Gastroesophageal sphincter (tissue), 4 donors: ENCODE data around the gene SH3RF3. TPM values are rescaled to one million over a fixed set of nuclear protein-coding genes. Genes with fewer than 3 reads are reported as not detected.

Source experiments
- ATAC-seq: fragments of 150-250 bp; one replicate; pipeline ENCODE4 v1.9.1; 2016; ENCODE audit warnings: mild to moderate bottlenecking, moderate library complexity
- H3K27ac ChIP-seq, 4 donors: fragments of 200-600 bp; sonication (generic) in 3 of 4; 1 replicate in 3 of 4; 2 replicates in 1 of 4; pipeline ENCODE4 v1.5.1; 2016 to 2019
- H3K27me3 ChIP-seq: fragments of 200-600 bp; sonication (generic); one replicate; pipeline ENCODE4 v1.5.1; 2019
- H3K36me3 ChIP-seq, 2 donors: fragments of 200-600 bp; sonication (generic); one replicate each; pipeline ENCODE4 v1.5.1; 2019; ENCODE audit warnings: control low read depth in 1 of 2
- H3K4me1 ChIP-seq, 3 donors: fragments of 200-600 bp; sonication (generic); 1 replicate in 2 of 3; 2 replicates in 1 of 3; pipeline ENCODE4 v1.5.1; 2016 to 2019; ENCODE audit warnings: control low read depth in 2 of 3
- H3K4me3 ChIP-seq, 2 donors: fragments of 200-600 bp; sonication (generic); one replicate each; pipeline ENCODE4 v1.5.1; 2019; ENCODE audit warnings: mild to moderate bottlenecking in 1 of 2, moderate library complexity in 1 of 2
- H3K9me3 ChIP-seq, 3 donors: fragments of 200-600 bp; sonication (generic); one replicate each; pipeline ENCODE4 v1.5.1; 2017 to 2019; ENCODE audit warnings: control low read depth in 2 of 3
- EP300 ChIP-seq: sonication (generic); formaldehyde crosslinking; IDR thresholded peaks from one replicate; pipeline ENCODE4 v1.6.1; 2017; ENCODE audit warnings: antibody characterized with exemption, mild to moderate bottlenecking
- POLR2A ChIP-seq, 2 donors: fragments of 450-650 bp; IDR thresholded peaks; one replicate each; pipeline ENCODE4 v1.6.1; 2017; ENCODE audit warnings: antibody characterized with exemption in 2 of 2, mild to moderate bottlenecking in 2 of 2, moderate library complexity in 1 of 2
- POLR2AphosphoS5 ChIP-seq: sonication (generic); formaldehyde crosslinking; IDR thresholded peaks from one replicate; pipeline ENCODE4 v1.6.1; 2017; ENCODE audit warnings: antibody characterized with exemption
- WGBS, 2 donors: methylation state at CpG; one replicate each; pipeline ENCODE4 v1.1.5; 2018; ENCODE audit warnings: low coverage in 1 of 2; 5-methylcytosine and 5-hydroxymethylcytosine counted together
- total RNA-seq, 4 donors: library from RNA; depleted of rRNA; stranded (reverse); fragments of >200 nt; gene quantifications; one replicate each; pipeline ENCODE4 v1.1.0, GENCODE V29; 2016
- TF ChIP-seq, protein P1 (sequence below), 4 experiments: fragments of 200-600 bp in 2 of 4; fragments of 450-650 bp in 2 of 4; sonication (generic) in 1 of 4; IDR thresholded peaks; one replicate each; pipeline ENCODE4 v1.5.1; 2017 to 2019; ENCODE audit warnings: antibody characterized with exemption in 4 of 4, mild to moderate bottlenecking in 2 of 4, moderate library complexity in 2 of 4

SH3RF3 gene
- total RNA-seq, 4 donors from 2014 or later = 10.1 to 15.8 (median 13.2) TPM

DNA sequence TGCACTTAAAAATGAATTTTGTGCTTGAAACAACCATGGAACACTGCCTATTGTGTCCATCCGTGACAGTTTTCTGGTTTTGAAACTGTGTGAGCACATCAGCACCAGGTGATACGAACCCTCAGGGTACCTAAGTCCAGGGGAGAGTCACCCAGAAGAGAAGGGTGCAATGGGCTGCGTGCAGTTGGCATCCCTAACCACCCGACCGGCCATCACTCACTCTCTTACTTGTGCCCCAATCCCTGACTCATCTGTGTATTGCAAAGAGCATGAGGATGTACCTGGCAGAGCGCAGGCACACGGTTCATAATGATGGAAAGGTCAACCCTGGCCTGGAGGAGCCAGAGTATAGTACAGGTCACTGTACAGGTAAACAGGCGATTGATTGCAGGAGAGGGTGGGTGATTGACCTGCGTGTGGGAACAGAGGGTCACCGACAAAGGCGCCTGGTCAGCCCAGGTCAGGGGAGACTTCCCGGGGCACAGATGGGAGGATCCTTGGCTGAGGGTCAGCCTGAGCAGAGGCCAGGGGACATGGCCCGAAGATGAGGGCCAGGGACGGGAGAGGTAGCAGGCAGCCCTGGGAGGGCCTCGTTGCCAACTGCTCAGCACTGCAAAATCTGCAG is 324.5 kb downstream of the SH3RF3 start:
- WGBS, 2 donors = 91 to 100% methylated on average over 2 to 15 of the region's 15 CpGs
- TF ChIP-seq EP300 = no peak
- no peak for TF ChIP-seq POLR2A (IDR thresholded peaks at IDR 0.05)
- TF ChIP-seq, protein P1, sequence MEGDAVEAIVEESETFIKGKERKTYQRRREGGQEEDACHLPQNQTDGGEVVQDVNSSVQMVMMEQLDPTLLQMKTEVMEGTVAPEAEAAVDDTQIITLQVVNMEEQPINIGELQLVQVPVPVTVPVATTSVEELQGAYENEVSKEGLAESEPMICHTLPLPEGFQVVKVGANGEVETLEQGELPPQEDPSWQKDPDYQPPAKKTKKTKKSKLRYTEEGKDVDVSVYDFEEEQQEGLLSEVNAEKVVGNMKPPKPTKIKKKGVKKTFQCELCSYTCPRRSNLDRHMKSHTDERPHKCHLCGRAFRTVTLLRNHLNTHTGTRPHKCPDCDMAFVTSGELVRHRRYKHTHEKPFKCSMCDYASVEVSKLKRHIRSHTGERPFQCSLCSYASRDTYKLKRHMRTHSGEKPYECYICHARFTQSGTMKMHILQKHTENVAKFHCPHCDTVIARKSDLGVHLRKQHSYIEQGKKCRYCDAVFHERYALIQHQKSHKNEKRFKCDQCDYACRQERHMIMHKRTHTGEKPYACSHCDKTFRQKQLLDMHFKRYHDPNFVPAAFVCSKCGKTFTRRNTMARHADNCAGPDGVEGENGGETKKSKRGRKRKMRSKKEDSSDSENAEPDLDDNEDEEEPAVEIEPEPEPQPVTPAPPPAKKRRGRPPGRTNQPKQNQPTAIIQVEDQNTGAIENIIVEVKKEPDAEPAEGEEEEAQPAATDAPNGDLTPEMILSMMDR (IDR thresholded peaks at IDR 0.05) = no peak
- no peak for TF ChIP-seq POLR2AphosphoS5
- H3K4me1 ChIP-seq = peaks cover 0 to 33% (median 0%) of the 10 kb centered on the region in 3 donors
- no peaks in the 10 kb centered on the region for H3K9me3 ChIP-seq
- ATAC-seq = no peak
- no peak overlapping the region for H3K27ac ChIP-seq
- H3K4me3 ChIP-seq = no peak overlapping the region
- no peaks in the 10 kb centered on the region for H3K27me3 ChIP-seq
- peaks cover 0 to 31% of the 10 kb centered on the region in 2 donors for H3K36me3 ChIP-seq

DNA sequence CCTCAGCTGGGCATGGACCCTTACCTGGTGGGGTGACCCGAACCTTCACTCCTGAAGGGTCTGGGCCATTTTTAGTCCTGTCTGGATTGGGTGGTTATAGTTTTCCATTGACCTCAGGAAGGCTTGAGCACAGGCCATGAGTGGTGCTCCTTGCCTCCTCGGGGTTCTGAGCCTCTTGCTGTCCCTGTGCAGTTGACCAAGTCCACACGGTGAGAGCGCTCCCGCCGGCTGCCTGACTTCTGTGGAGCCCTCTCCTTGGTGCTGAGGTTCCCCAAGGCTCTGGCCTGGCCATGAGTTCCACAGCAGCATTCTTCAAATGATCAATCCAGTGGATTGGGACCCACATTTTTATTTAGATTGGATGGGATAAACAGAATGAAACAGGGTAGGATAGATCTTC is 325.3 kb downstream of the SH3RF3 start:
- no peak overlapping the region for H3K4me3 ChIP-seq
- no peaks in the 10 kb centered on the region for H3K9me3 ChIP-seq
- H3K27ac ChIP-seq = no peak overlapping the region
- TF ChIP-seq, protein P1 (IDR thresholded peaks at IDR 0.05) = no peak
- TF ChIP-seq POLR2A (IDR thresholded peaks at IDR 0.05) (no peak), EP300 (no peak), POLR2AphosphoS5 (no peak)
- no peak for ATAC-seq
- 86 to 100% methylated on average over 1 of the region's 6 CpGs for WGBS, 2 donors
- no peaks in the 10 kb centered on the region for H3K27me3 ChIP-seq
- H3K36me3 ChIP-seq = peaks cover 0 to 30% of the 10 kb centered on the region in 2 donors
- H3K4me1 ChIP-seq = peaks cover 0 to 27% (median 0%) of the 10 kb centered on the region in 3 donors

DNA sequence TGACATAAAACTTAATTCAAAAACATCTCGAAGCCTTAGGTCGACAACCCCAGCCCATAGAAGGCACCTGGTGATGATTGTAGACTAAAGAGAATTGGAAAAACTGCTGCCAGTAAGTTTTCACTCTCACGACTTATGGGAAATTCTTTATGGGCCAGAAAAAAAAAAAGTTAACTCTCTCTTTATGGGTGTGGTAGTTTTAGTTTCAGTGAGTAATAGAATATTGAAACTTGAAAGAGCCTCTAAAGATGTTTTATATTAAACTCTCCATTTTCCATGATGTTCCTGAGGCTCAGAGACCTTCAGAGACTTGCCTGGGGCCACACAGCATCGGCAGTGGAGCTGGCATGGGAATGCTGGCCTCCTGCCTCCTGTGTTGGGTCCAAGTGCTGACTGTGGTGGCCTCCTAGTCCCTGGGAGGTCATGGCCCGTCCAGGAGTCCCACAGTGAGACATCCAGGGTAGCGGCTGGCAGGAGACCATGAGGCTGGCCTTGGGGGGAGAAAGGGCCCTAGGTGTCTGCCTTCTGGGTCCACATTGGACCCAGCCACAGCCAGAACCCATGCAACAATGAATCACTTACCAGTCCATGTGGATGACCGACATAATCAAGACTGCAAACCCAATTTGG is 325.9 kb downstream of the SH3RF3 start:
- H3K27ac ChIP-seq = no peak overlapping the region
- no peak overlapping the region for H3K4me3 ChIP-seq
- ATAC-seq = no peak
- H3K4me1 ChIP-seq = peaks cover 0 to 22% (median 0%) of the 10 kb centered on the region in 3 donors
- H3K9me3 ChIP-seq = no peaks in the 10 kb centered on the region
- TF ChIP-seq POLR2AphosphoS5 (no peak), POLR2A (IDR thresholded peaks at IDR 0.05) (no peak), EP300 (no peak)
- TF ChIP-seq, protein P1 (IDR thresholded peaks at IDR 0.05) = no peak
- no peaks in the 10 kb centered on the region for H3K27me3 ChIP-seq
- WGBS, 2 donors = 81 to 90% methylated on average over 2 to 5 of the region's 7 CpGs
- H3K36me3 ChIP-seq = peaks cover 0 to 27% of the 10 kb centered on the region in 2 donors

DNA sequence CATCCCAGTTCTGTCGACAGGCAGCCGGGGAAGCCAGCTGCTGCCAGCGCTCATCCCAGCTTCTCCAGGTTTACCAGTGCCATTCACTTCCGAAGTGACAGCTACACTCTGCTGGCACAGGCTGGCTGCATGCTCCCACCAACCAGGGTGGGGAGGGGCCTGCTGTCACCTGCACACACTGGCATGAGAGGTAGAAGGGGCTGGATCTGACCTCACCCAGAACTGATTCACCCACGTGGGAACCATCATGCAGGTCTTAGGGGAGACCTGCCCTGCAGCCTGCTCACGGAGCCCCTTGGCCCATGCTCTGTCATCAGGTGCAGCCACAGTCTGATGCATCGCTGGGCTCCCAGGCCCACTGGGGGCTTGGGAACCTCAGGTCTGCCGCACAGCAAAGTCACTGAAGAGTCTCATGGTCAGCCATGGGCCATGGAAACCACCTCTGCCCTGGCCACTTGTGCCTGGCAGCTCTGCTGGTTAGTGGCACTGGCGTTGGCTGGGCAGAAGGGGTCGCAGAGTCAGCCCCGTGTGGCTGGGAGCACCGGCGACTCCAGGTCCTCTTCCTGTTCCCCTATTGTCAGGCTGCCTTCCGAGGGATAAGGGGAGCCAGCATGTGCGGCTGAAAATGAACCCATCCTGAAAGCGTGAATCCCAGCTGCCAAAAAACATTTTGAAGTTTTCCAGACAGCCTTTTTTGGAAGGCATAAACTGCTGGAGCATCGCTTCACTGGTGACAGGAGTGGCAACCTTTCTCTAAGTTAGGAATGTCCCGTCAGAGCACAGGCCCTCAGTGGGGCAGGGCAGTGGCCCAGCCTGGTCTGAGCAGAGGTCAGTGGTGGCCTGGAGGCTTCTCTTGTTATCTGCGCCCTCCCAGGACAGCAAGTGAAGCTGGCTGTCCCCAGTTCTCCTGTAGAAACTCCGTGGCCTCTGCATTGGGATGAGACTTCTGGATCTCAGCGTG is 327.0 kb downstream of the SH3RF3 start:
- H3K36me3 ChIP-seq = peaks cover 0 to 24% of the 10 kb centered on the region in 2 donors
- 67 to 90% methylated on average over 2 to 6 of the region's 21 CpGs for WGBS, 2 donors
- H3K4me3 ChIP-seq = no peak overlapping the region
- peak overlapping the region in 1 of 4 donors; percentile 7 for H3K27ac ChIP-seq
- no peak for ATAC-seq
- no peaks in the 10 kb centered on the region for H3K9me3 ChIP-seq
- TF ChIP-seq EP300 = no peak
- no peak for TF ChIP-seq POLR2AphosphoS5
- TF ChIP-seq, protein P1 (IDR thresholded peaks at IDR 0.05) = no peak
- no peak for TF ChIP-seq POLR2A (IDR thresholded peaks at IDR 0.05)
- H3K27me3 ChIP-seq = no peaks in the 10 kb centered on the region
- H3K4me1 ChIP-seq = peaks cover 0 to 10% (median 0%) of the 10 kb centered on the region in 3 donors
